Mesenchymal stem cell (in vitro differentiated cells and primary cell): ENCODE results near the gene POLDIP2.

Experiments used
- DNase-seq: peaks from one replicate; pipeline ENCODE4 v3.0.0-alpha.2; 2013
- H2AFZ ChIP-seq: one replicate; pipeline ENCODE4 v1.6.1; 2013; ENCODE audit warnings: low read depth, mild to moderate bottlenecking, control low read depth, inconsistent platforms, low read length, moderate library complexity
- H2AK5ac ChIP-seq: 2 replicates; pipeline ENCODE4 v1.6.1; 2013; ENCODE audit warnings: low read length, moderate library complexity, mild to moderate bottlenecking, inconsistent platforms; ENCODE audit not compliant: severe bottlenecking
- H2BK120ac ChIP-seq: one replicate; pipeline ENCODE4 v1.6.1; 2013; ENCODE audit warnings: low read depth, mild to moderate bottlenecking, inconsistent platforms, low read length, moderate library complexity
- H2BK12ac ChIP-seq, 2 experiments: one replicate each; pipeline ENCODE4 v1.6.1; 2013; ENCODE audit warnings: inconsistent platforms in 2 of 2, low read length in 2 of 2, mild to moderate bottlenecking in 2 of 2, moderate library complexity in 2 of 2, control low read depth in 1 of 2
- H2BK15ac ChIP-seq: one replicate; pipeline ENCODE4 v1.6.1; 2013; ENCODE audit warnings: mild to moderate bottlenecking, low read depth, inconsistent platforms; ENCODE audit not compliant: poor library complexity, severe bottlenecking
- H2BK5ac ChIP-seq: 2 replicates; pipeline ENCODE4 v1.6.1; 2013; ENCODE audit warnings: low read depth, mild to moderate bottlenecking, low read length, control low read depth, inconsistent platforms; ENCODE audit not compliant: poor library complexity, severe bottlenecking
- H3K14ac ChIP-seq, 2 experiments: one replicate each; pipeline ENCODE4 v1.6.1; 2013; ENCODE audit warnings: inconsistent platforms in 2 of 2, low read length in 2 of 2, control low read depth in 1 of 2, mild to moderate bottlenecking in 1 of 2, moderate library complexity in 1 of 2
- H3K18ac ChIP-seq, 2 experiments: one replicate each; pipeline ENCODE4 v1.6.1; 2013; ENCODE audit warnings: inconsistent platforms in 2 of 2, low read length in 2 of 2, control low read depth in 1 of 2, low read depth in 1 of 2, mild to moderate bottlenecking in 1 of 2
- H3K23ac ChIP-seq, 2 experiments: one replicate each; pipeline ENCODE4 v1.6.1; 2013; ENCODE audit warnings: inconsistent platforms in 2 of 2, low read length in 2 of 2, mild to moderate bottlenecking in 2 of 2, moderate library complexity in 2 of 2, control low read depth in 1 of 2
- H3K27ac ChIP-seq: 2 replicates; pipeline ENCODE4 v1.5.1; 2013; ENCODE audit warnings: mild to moderate bottlenecking, moderate library complexity, low read length, control low read depth, inconsistent platforms; ENCODE audit not compliant: poor library complexity, severe bottlenecking
- H3K27me3 ChIP-seq, 2 experiments: 2 replicates each; pipeline versions ENCODE4 v1.6.1 to v1.7.0; 2013; ENCODE audit warnings: low read length in 2 of 2, mild to moderate bottlenecking in 2 of 2, moderate library complexity in 2 of 2, control low read depth in 1 of 2, inconsistent platforms in 1 of 2; ENCODE audit not compliant: control insufficient read depth in 1 of 2, insufficient read depth in 1 of 2
- H3K36me3 ChIP-seq, 2 experiments: 2 replicates each; pipeline versions ENCODE4 v1.6.1 to v1.7.0; 2013; ENCODE audit warnings: low read length in 2 of 2, control low read depth in 1 of 2, inconsistent platforms in 1 of 2, low read depth in 1 of 2, mild to moderate bottlenecking in 1 of 2; ENCODE audit not compliant: insufficient read depth in 2 of 2, control insufficient read depth in 1 of 2
- H3K4ac ChIP-seq, 2 experiments: one replicate each; pipeline ENCODE4 v1.6.1; 2013; ENCODE audit warnings: inconsistent platforms in 2 of 2, low read length in 2 of 2, mild to moderate bottlenecking in 2 of 2, moderate library complexity in 2 of 2, control low read depth in 1 of 2, low read depth in 1 of 2
- H3K4me1 ChIP-seq: 2 replicates; pipeline ENCODE4 v1.6.1; 2013; ENCODE audit warnings: low read depth, low read length, control low read depth; ENCODE audit not compliant: control insufficient read depth, insufficient read depth
- H3K4me2 ChIP-seq: 2 replicates; pipeline ENCODE4 v1.6.1; 2013; ENCODE audit warnings: low read length, mild to moderate bottlenecking, inconsistent platforms; ENCODE audit not compliant: poor library complexity, severe bottlenecking
- H3K4me3 ChIP-seq, 2 experiments: 2 replicates each; pipeline versions ENCODE4 v1.5.1 to v1.7.0; 2013; ENCODE audit warnings: low read length in 2 of 2, mild to moderate bottlenecking in 2 of 2, control low read depth in 1 of 2, low read depth in 1 of 2; ENCODE audit not compliant: insufficient read depth in 1 of 2
- H3K79me1 ChIP-seq: replicated peaks from 2 replicates; pipeline ENCODE4 v1.6.1; 2013; ENCODE audit warnings: mild to moderate bottlenecking, control low read depth, low read length, inconsistent platforms; ENCODE audit not compliant: poor library complexity, severe bottlenecking
- H3K9ac ChIP-seq: 2 replicates; pipeline ENCODE4 v1.7.0; 2013; ENCODE audit warnings: mild to moderate bottlenecking, low read length, moderate library complexity
- H3K9me3 ChIP-seq: 2 replicates; pipeline ENCODE4 v1.7.0; 2013; ENCODE audit warnings: mild to moderate bottlenecking, low read length; ENCODE audit not compliant: control insufficient read depth
- H4K8ac ChIP-seq: one replicate; pipeline ENCODE4 v1.6.1; 2013; ENCODE audit warnings: inconsistent platforms, mild to moderate bottlenecking, low read length, moderate library complexity
- H4K91ac ChIP-seq: one replicate; pipeline ENCODE4 v1.6.1; 2013; ENCODE audit warnings: mild to moderate bottlenecking, low read length, inconsistent platforms
- WGBS: methylation state at CpG from one replicate; pipeline ENCODE4 v1.1.7; 2013; ENCODE audit warnings: mixed read lengths; 5-methylcytosine and 5-hydroxymethylcytosine counted together

The POLDIP2 gene

GRCh38 chr17:28369684-28370034 lies 12.3 kb upstream of the POLDIP2 start:
- Histone ChIP-seq H2AFZ (no peak overlapping the region), H3K14ac (no peak overlapping the region), H4K8ac (no peak overlapping the region), H3K9me3 (no peaks in the 10 kb centered on the region), H3K4me3 (no peak overlapping the region), H3K9ac (no peak overlapping the region), H2AK5ac (no peak overlapping the region), H4K91ac (no peak overlapping the region), H3K23ac (no peak overlapping the region), H3K79me1 (peaks cover under 1% of the 10 kb centered on the region), H3K18ac (peak overlapping the region in 1 of 2 experiments; percentile 21), H2BK12ac (no peak overlapping the region), H3K4ac (no peak overlapping the region), H3K27me3 (peaks cover 0 to 11% of the 10 kb centered on the region in 2 experiments), H2BK120ac (no peak overlapping the region), H3K4me1 (peaks cover 21% of the 10 kb centered on the region), H3K36me3 (peaks cover 3 to 21% of the 10 kb centered on the region in 2 experiments), H3K27ac (no peak overlapping the region), H2BK15ac (no peak overlapping the region), H2BK5ac (no peak overlapping the region), H3K4me2 (no peak overlapping the region)
- 78% methylated on average over 10 of the region's 10 CpGs for WGBS
- DNase-seq, result no peak

GRCh38 chr17:28368915-28369683 lies 11.8 kb upstream of the POLDIP2 start:
- no peak overlapping the region for H3K27ac ChIP-seq
- no peak overlapping the region for H2BK15ac ChIP-seq
- H3K23ac ChIP-seq, result no peak overlapping the region
- H3K9ac ChIP-seq, result no peak overlapping the region
- H3K4me2 ChIP-seq, result no peak overlapping the region
- no peak overlapping the region for H2AFZ ChIP-seq
- peaks cover 9 to 27% of the 10 kb centered on the region in 2 experiments for H3K36me3 ChIP-seq
- no peak for DNase-seq
- no peak overlapping the region for H4K8ac ChIP-seq
- no peak overlapping the region for H2AK5ac ChIP-seq
- no peak overlapping the region for H2BK12ac ChIP-seq
- H3K9me3 ChIP-seq, result no peaks in the 10 kb centered on the region
- peaks cover 2% of the 10 kb centered on the region for H3K79me1 ChIP-seq
- H3K14ac ChIP-seq, result no peak overlapping the region
- 97% methylated on average over 23 of the region's 23 CpGs for WGBS
- no peak overlapping the region for H2BK5ac ChIP-seq
- no peak overlapping the region for H4K91ac ChIP-seq
- no peak overlapping the region for H2BK120ac ChIP-seq
- H3K4ac ChIP-seq, result no peak overlapping the region
- peaks cover 0 to 11% of the 10 kb centered on the region in 2 experiments for H3K27me3 ChIP-seq
- peaks cover 21% of the 10 kb centered on the region for H3K4me1 ChIP-seq
- H3K4me3 ChIP-seq, result no peak overlapping the region
- no peak overlapping the region for H3K18ac ChIP-seq

GRCh38 chr17:28368306-28368831 lies 11.0 kb upstream of the POLDIP2 start:
- peaks cover 2% of the 10 kb centered on the region for H3K79me1 ChIP-seq
- no peak for DNase-seq
- H3K14ac ChIP-seq, result no peak overlapping the region
- H2BK5ac ChIP-seq, result no peak overlapping the region
- no peak overlapping the region for H4K91ac ChIP-seq
- H3K36me3 ChIP-seq, result peaks cover 16 to 34% of the 10 kb centered on the region in 2 experiments
- no peak overlapping the region for H3K4me2 ChIP-seq
- no peak overlapping the region for H3K23ac ChIP-seq
- H4K8ac ChIP-seq, result no peak overlapping the region
- H3K18ac ChIP-seq, result no peak overlapping the region
- WGBS, result 92% methylated on average over 5 of the region's 5 CpGs
- no peak overlapping the region for H2AFZ ChIP-seq
- H3K4me3 ChIP-seq, result no peak overlapping the region
- no peak overlapping the region for H3K9ac ChIP-seq
- no peak overlapping the region for H2AK5ac ChIP-seq
- no peak overlapping the region for H2BK15ac ChIP-seq
- H3K4me1 ChIP-seq, result peaks cover 21% of the 10 kb centered on the region
- no peaks in the 10 kb centered on the region for H3K9me3 ChIP-seq
- no peak overlapping the region for H2BK120ac ChIP-seq
- H2BK12ac ChIP-seq, result no peak overlapping the region
- peaks cover 0 to 9% of the 10 kb centered on the region in 2 experiments for H3K27me3 ChIP-seq
- no peak overlapping the region for H3K27ac ChIP-seq
- H3K4ac ChIP-seq, result no peak overlapping the region

- no peak overlapping the region for H3K9ac ChIP-seq
- H3K4ac ChIP-seq, result no peak overlapping the region
- no peak overlapping the region for H2AK5ac ChIP-seq
- peaks cover 22 to 40% of the 10 kb centered on the region in 2 experiments for H3K36me3 ChIP-seq
- no peak overlapping the region for H3K14ac ChIP-seq
- H3K27ac ChIP-seq, result no peak overlapping the region
- WGBS, result 95% methylated on average over 19 of the region's 21 CpGs
- H4K91ac ChIP-seq, result peak overlapping the region; percentile 1
- no peak overlapping the region for H2BK120ac ChIP-seq
- H3K4me1 ChIP-seq, result peaks cover 19% of the 10 kb centered on the region
- H2AFZ ChIP-seq, result no peak overlapping the region
- no peak overlapping the region for H3K18ac ChIP-seq
- H2BK5ac ChIP-seq, result no peak overlapping the region
- H3K79me1 ChIP-seq, result peaks cover 5% of the 10 kb centered on the region
- no peak overlapping the region for H4K8ac ChIP-seq
- no peak overlapping the region for H3K4me2 ChIP-seq
- no peak overlapping the region for H3K23ac ChIP-seq
- no peak for DNase-seq
- H2BK15ac ChIP-seq, result no peak overlapping the region
- H3K27me3 ChIP-seq, result peaks cover 0 to 3% of the 10 kb centered on the region in 2 experiments
- H3K9me3 ChIP-seq, result no peaks in the 10 kb centered on the region
- H3K4me3 ChIP-seq, result no peak overlapping the region
- H2BK12ac ChIP-seq, result no peak overlapping the region
These were observed 10.4 kb upstream of the POLDIP2 start for GRCh38 chr17:28367641-28368305.
